A549 (cell line): ENCODE data around the gene EML1. TPM values are rescaled to one million over a fixed set of nuclear protein-coding genes. Genes with fewer than 3 reads are reported as not detected.

Source experiments
- ATAC-seq, 2 experiments: fragments of 200-7000 bp in 1 of 2; fragments of >200 bp in 1 of 2; cut with Nextera tagmentation in 1 of 2; cut with Tn5 transposase in 1 of 2; 3 replicates each; pipeline versions ENCODE4 v1.8.0 to v1.9.1; 2018 to 2020; ENCODE audit warnings: mild to moderate bottlenecking in 1 of 2, moderate library complexity in 1 of 2
- CTCF ChIA-PET: fragments of 300-600 bp; sonication (Branson Sonifier 250); formaldehyde crosslinking; extraction: SDS; loops from one replicate; lab custom pipeline; 2021; ENCODE audit warnings: antibody characterized with exemption, inconsistent platforms; lab: Yijun Ruan, JAX
- POLR2A ChIA-PET: fragments of 350-600 bp; formaldehyde crosslinking; extraction: SDS; loops from one replicate; lab custom pipeline; 2021; ENCODE audit warnings: antibody characterized with exemption, inconsistent platforms; lab: Yijun Ruan, JAX
- DNase-seq, 2 experiments: peaks; one replicate each; pipeline versions ENCODE4 v3.0.0 to v3.0.0-alpha.2; 2011 to 2016; ENCODE audit warnings: low read depth in 1 of 2, low spot score in 1 of 2
- FAIRE-seq: peaks from 2 replicates; lab custom pipeline; 2011; peaks lifted over from hg19 to GRCh38; lab: Jason Lieb, UNC
- H3K27ac ChIP-seq, 2 experiments: fragments of >200 bp; sonication (Bioruptor Twin); formaldehyde crosslinking; 3 replicates each; pipeline ENCODE4 v1.5.1; 2016 to 2017
- H3K4me1 ChIP-seq: fragments of >200 bp; sonication (Bioruptor Twin); formaldehyde crosslinking; 3 replicates; pipeline ENCODE4 v1.6.1; 2016
- H3K4me2 ChIP-seq: fragments of >200 bp; sonication (Bioruptor Twin); formaldehyde crosslinking; 3 replicates; pipeline ENCODE4 v1.6.1; 2016
- H3K4me3 ChIP-seq: fragments of >200 bp; sonication (Bioruptor Twin); formaldehyde crosslinking; 3 replicates; pipeline ENCODE4 v1.5.1; 2016
- H3K9me3 ChIP-seq: fragments of >200 bp; sonication (Bioruptor Twin); formaldehyde crosslinking; 3 replicates; pipeline ENCODE4 v1.6.1; 2016
- ATOH8 ChIP-seq: fragments of 250-450 bp; sonication (Bioruptor Pico); IDR thresholded peaks from 2 replicates; pipeline ENCODE4 v1.5.0; 2020; ENCODE audit warnings: low read depth, mild to moderate bottlenecking, moderate library complexity
- BHLHE40 ChIP-seq: IDR thresholded peaks from 2 replicates; pipeline ENCODE4 v1.6.1; 2012; ENCODE audit warnings: low read depth, low read length, inconsistent platforms
- CBX8 ChIP-seq: fragments of 200-600 bp; sonication (generic); IDR thresholded peaks from 2 replicates; pipeline ENCODE4 v1.6.1; 2016
- CHD2 ChIP-seq: fragments of 150-350 bp; IDR thresholded peaks from 2 replicates; pipeline ENCODE4 v1.6.1; 2014; ENCODE audit warnings: low read length; ENCODE audit not compliant: partially characterized antibody
- FOSL2 ChIP-seq, 2 experiments: fragments of 450-650 bp in 1 of 2; fragments of >200 bp in 1 of 2; sonication (Bioruptor Twin) in 1 of 2; formaldehyde crosslinking; IDR thresholded peaks; 2 replicates each; pipeline versions ENCODE4 v1.5.0 to v1.6.1; 2016 to 2020; ENCODE audit warnings: mild to moderate bottlenecking in 1 of 2, moderate library complexity in 1 of 2
- GATA3 ChIP-seq: IDR thresholded peaks from 2 replicates; pipeline ENCODE4 v1.6.1; 2012; ENCODE audit warnings: borderline replicate concordance
- HOXA7 ChIP-seq: fragments of 250-450 bp; sonication (Bioruptor Pico); IDR thresholded peaks from 2 replicates; pipeline ENCODE4 v1.5.0; 2020; ENCODE audit warnings: mild to moderate bottlenecking, moderate library complexity
- HOXB13 ChIP-seq: fragments of 250-450 bp; sonication (Bioruptor Pico); IDR thresholded peaks from 2 replicates; pipeline ENCODE4 v1.5.0; 2020; ENCODE audit warnings: low read depth, mild to moderate bottlenecking, moderate library complexity
- HOXB5 ChIP-seq: fragments of 250-450 bp; sonication (Bioruptor Pico); IDR thresholded peaks from 2 replicates; pipeline ENCODE4 v1.5.0; 2020; ENCODE audit warnings: mild to moderate bottlenecking, moderate library complexity
- JUN ChIP-seq, 2 experiments: fragments of >200 bp; sonication (Bioruptor Twin); formaldehyde crosslinking; IDR thresholded peaks; 2 replicates in 1 of 2; 3 replicates in 1 of 2; pipeline ENCODE4 v1.6.1; 2016 to 2017
- MAFK ChIP-seq: fragments of 450-650 bp; IDR thresholded peaks from 2 replicates; pipeline ENCODE4 v1.6.1; 2014; ENCODE audit not compliant: partially characterized antibody
- NPAS2 ChIP-seq: fragments of 250-450 bp; sonication (Bioruptor Pico); IDR thresholded peaks from 2 replicates; pipeline ENCODE4 v1.8.0; 2022; ENCODE audit warnings: mild to moderate bottlenecking, moderate library complexity, borderline replicate concordance
- PHF8 ChIP-seq: fragments of 200-600 bp; sonication (generic); IDR thresholded peaks from 2 replicates; pipeline ENCODE4 v1.6.1; 2016; ENCODE audit warnings: low read depth, mild to moderate bottlenecking, antibody characterized with exemption, moderate library complexity, borderline replicate concordance
- POLR2AphosphoS2 ChIP-seq: conservative IDR thresholded peaks from 2 replicates; pipeline ENCODE4 v1.6.1; 2012; ENCODE audit warnings: low read length, improper control_type of control experiment, inconsistent platforms
- RAD21 ChIP-seq, 2 experiments: fragments of >200 bp in 1 of 2; sonication (Bioruptor Twin) in 1 of 2; formaldehyde crosslinking in 1 of 2; IDR thresholded peaks in 1 of 2; conservative IDR thresholded peaks in 1 of 2; 2 replicates in 1 of 2; 3 replicates in 1 of 2; pipeline ENCODE4 v1.6.1; 2012 to 2018; ENCODE audit warnings: inconsistent platforms in 1 of 2
- RARB ChIP-seq: fragments of 250-450 bp; sonication (Bioruptor Pico); IDR thresholded peaks from 2 replicates; pipeline ENCODE4 v1.8.0; 2021; ENCODE audit warnings: mild to moderate bottlenecking, moderate library complexity
- RFX5 ChIP-seq: fragments of 450-650 bp; IDR thresholded peaks from 2 replicates; pipeline ENCODE4 v1.7.1; 2014; ENCODE audit warnings: antibody characterized with exemption, mild to moderate bottlenecking, moderate library complexity
- RNF2 ChIP-seq: fragments of 200-600 bp; sonication (generic); IDR thresholded peaks from 2 replicates; pipeline ENCODE4 v1.6.1; 2016; ENCODE audit warnings: low read depth, mild to moderate bottlenecking, antibody characterized with exemption, moderate library complexity, borderline replicate concordance
- SREBF2 ChIP-seq: fragments of 450-650 bp; IDR thresholded peaks from 2 replicates; pipeline ENCODE4 v1.6.1; 2014; ENCODE audit warnings: mild to moderate bottlenecking, moderate library complexity
- WGBS: methylation state at CpG from one replicate; pipeline ENCODE4 v1.1.6; 2017; ENCODE audit errors: missing lambda C conversion rate; 5-methylcytosine and 5-hydroxymethylcytosine counted together
- polyA plus RNA-seq, 4 experiments: library from polyadenylated mRNA; depleted of rRNA in 3 of 4; stranded (reverse); fragments of >200 nt; fragmentation: RNase III in 1 of 4; extraction: RNeasy Plus Mini Kit Qiagen cat#74134 plus additional on column Dnase treatment in 1 of 4; gene quantifications; 2 replicates in 3 of 4; 3 replicates in 1 of 4; pipeline ENCODE4 v1.2.3, GENCODE V29; 2011 to 2017
- TF ChIP-seq, protein P1 (sequence below): IDR thresholded peaks from 2 replicates; pipeline ENCODE4 v1.6.1; 2012; ENCODE audit warnings: low read depth, borderline replicate concordance
- TF ChIP-seq, protein P2 (sequence below): fragments of 450-650 bp; IDR thresholded peaks from 2 replicates; pipeline ENCODE4 v1.6.1; 2014; ENCODE audit warnings: antibody characterized with exemption
- TF ChIP-seq, protein P3 (sequence below): IDR thresholded peaks from 2 replicates; pipeline ENCODE4 v1.6.1; 2012
- TF ChIP-seq, protein P4 (sequence below): fragments of 200-600 bp; sonication (generic); IDR thresholded peaks from 2 replicates; pipeline ENCODE4 v1.6.1; 2016; ENCODE audit warnings: antibody characterized with exemption, mild to moderate bottlenecking, moderate library complexity
- TF ChIP-seq, protein P5 (sequence below): fragments of 150-350 bp; IDR thresholded peaks from 2 replicates; pipeline ENCODE4 v1.6.1; 2014; ENCODE audit warnings: low read depth, mild to moderate bottlenecking, low read length
- TF ChIP-seq, protein P6 (sequence below): IDR thresholded peaks from 2 replicates; pipeline ENCODE4 v1.6.1; 2012

EML1 gene
- polyA plus RNA-seq, 2 of the 4 experiments (the other 2 are of a cell fraction): 29.7 to 30.8 TPM

GRCh38 chr14:99763527-99764221 lies 29.5 kb upstream of the EML1 start:
- Histone ChIP-seq H3K9me3 (no peaks in the 10 kb centered on the region), H3K4me3 (no peak overlapping the region), H3K27ac (no peak overlapping the region), H3K4me1 (peaks cover 10% of the 10 kb centered on the region), H3K4me2 (no peak overlapping the region)
- FAIRE-seq (no peak), DNase-seq (no peak), ATAC-seq (no peak)
- ChIA-PET CTCF (interaction anchor here (0.5 to 20.7 kb wide), 7 partner anchors 10 to 76 kb away, joined by 3 to 263 read pairs (median 4); no protein-coding TSS in a partner anchor), POLR2A (no interaction called here)
- no peak for TF ChIP-seq CHD2
- TF ChIP-seq RARB (CRISPR knock-in tag): no peak
- TF ChIP-seq POLR2AphosphoS2: no peak
- no peak for TF ChIP-seq FOSL2 (IDR thresholded peaks at IDR 0.05)
- TF ChIP-seq FOSL2 (CRISPR knock-in tag; IDR thresholded peaks at IDR 0.05): no peak
- no peak for TF ChIP-seq MAFK
- no peak for TF ChIP-seq BHLHE40
- TF ChIP-seq, protein P1, sequence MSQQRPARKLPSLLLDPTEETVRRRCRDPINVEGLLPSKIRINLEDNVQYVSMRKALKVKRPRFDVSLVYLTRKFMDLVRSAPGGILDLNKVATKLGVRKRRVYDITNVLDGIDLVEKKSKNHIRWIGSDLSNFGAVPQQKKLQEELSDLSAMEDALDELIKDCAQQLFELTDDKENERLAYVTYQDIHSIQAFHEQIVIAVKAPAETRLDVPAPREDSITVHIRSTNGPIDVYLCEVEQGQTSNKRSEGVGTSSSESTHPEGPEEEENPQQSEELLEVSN: no peak
- TF ChIP-seq HOXA7 (CRISPR knock-in tag): no peak
- TF ChIP-seq JUN (IDR thresholded peaks at IDR 0.05): no peak
- TF ChIP-seq RAD21 (conservative IDR thresholded peaks at IDR 0.05 in 1 of 2, IDR thresholded peaks at IDR 0.05 in 1 of 2): no peak
- TF ChIP-seq, protein P2, sequence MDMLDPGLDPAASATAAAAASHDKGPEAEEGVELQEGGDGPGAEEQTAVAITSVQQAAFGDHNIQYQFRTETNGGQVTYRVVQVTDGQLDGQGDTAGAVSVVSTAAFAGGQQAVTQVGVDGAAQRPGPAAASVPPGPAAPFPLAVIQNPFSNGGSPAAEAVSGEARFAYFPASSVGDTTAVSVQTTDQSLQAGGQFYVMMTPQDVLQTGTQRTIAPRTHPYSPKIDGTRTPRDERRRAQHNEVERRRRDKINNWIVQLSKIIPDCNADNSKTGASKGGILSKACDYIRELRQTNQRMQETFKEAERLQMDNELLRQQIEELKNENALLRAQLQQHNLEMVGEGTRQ: no peak
- TF ChIP-seq RFX5: no peak
- TF ChIP-seq HOXB5 (CRISPR knock-in tag): no peak
- no peak for TF ChIP-seq GATA3
- no peak for TF ChIP-seq RNF2
- no peak for TF ChIP-seq CBX8
- no peak for TF ChIP-seq PHF8
- no peak for TF ChIP-seq NPAS2 (CRISPR knock-in tag)
- 77% methylated on average over 13 of the region's 13 CpGs for WGBS

GRCh38 chr14:99764222-99764706 lies 28.9 kb upstream of the EML1 start:
- DNase-seq (no peak), FAIRE-seq (no peak), ATAC-seq (no peak)
- H3K4me1 ChIP-seq: peaks cover 4% of the 10 kb centered on the region; the same call in 2 of the 3 replicates
- TF ChIP-seq, protein P3, sequence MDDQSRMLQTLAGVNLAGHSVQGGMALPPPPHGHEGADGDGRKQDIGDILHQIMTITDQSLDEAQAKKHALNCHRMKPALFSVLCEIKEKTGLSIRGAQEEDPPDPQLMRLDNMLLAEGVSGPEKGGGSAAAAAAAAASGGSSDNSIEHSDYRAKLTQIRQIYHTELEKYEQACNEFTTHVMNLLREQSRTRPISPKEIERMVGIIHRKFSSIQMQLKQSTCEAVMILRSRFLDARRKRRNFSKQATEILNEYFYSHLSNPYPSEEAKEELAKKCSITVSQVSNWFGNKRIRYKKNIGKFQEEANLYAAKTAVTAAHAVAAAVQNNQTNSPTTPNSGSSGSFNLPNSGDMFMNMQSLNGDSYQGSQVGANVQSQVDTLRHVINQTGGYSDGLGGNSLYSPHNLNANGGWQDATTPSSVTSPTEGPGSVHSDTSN: no peak
- no peak for TF ChIP-seq PHF8
- no peak for TF ChIP-seq SREBF2
- TF ChIP-seq, protein P4, sequence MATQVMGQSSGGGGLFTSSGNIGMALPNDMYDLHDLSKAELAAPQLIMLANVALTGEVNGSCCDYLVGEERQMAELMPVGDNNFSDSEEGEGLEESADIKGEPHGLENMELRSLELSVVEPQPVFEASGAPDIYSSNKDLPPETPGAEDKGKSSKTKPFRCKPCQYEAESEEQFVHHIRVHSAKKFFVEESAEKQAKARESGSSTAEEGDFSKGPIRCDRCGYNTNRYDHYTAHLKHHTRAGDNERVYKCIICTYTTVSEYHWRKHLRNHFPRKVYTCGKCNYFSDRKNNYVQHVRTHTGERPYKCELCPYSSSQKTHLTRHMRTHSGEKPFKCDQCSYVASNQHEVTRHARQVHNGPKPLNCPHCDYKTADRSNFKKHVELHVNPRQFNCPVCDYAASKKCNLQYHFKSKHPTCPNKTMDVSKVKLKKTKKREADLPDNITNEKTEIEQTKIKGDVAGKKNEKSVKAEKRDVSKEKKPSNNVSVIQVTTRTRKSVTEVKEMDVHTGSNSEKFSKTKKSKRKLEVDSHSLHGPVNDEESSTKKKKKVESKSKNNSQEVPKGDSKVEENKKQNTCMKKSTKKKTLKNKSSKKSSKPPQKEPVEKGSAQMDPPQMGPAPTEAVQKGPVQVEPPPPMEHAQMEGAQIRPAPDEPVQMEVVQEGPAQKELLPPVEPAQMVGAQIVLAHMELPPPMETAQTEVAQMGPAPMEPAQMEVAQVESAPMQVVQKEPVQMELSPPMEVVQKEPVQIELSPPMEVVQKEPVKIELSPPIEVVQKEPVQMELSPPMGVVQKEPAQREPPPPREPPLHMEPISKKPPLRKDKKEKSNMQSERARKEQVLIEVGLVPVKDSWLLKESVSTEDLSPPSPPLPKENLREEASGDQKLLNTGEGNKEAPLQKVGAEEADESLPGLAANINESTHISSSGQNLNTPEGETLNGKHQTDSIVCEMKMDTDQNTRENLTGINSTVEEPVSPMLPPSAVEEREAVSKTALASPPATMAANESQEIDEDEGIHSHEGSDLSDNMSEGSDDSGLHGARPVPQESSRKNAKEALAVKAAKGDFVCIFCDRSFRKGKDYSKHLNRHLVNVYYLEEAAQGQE: no peak
- no peak for TF ChIP-seq HOXB13 (CRISPR knock-in tag)
- TF ChIP-seq, protein P5, sequence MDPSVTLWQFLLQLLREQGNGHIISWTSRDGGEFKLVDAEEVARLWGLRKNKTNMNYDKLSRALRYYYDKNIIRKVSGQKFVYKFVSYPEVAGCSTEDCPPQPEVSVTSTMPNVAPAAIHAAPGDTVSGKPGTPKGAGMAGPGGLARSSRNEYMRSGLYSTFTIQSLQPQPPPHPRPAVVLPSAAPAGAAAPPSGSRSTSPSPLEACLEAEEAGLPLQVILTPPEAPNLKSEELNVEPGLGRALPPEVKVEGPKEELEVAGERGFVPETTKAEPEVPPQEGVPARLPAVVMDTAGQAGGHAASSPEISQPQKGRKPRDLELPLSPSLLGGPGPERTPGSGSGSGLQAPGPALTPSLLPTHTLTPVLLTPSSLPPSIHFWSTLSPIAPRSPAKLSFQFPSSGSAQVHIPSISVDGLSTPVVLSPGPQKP: no peak
- TF ChIP-seq RAD21 (conservative IDR thresholded peaks at IDR 0.05 in 1 of 2, IDR thresholded peaks at IDR 0.05 in 1 of 2): no peak
- TF ChIP-seq POLR2AphosphoS2: no peak
- no peak for TF ChIP-seq ATOH8 (CRISPR knock-in tag)
- TF ChIP-seq, protein P6, sequence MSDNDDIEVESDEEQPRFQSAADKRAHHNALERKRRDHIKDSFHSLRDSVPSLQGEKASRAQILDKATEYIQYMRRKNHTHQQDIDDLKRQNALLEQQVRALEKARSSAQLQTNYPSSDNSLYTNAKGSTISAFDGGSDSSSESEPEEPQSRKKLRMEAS: no peak
- H3K4me3 ChIP-seq: no peak overlapping the region
- no peak overlapping the region for H3K4me2 ChIP-seq
- ChIA-PET POLR2A (no interaction called here), CTCF (interaction anchor here (0.5 to 1.7 kb wide), 6 partner anchors 13 to 77 kb away, joined by 3 to 6 read pairs (median 4); no protein-coding TSS in a partner anchor)
- WGBS: 82% methylated on average over 11 of the region's 11 CpGs
- no peak overlapping the region for H3K27ac ChIP-seq
- H3K9me3 ChIP-seq: no peaks in the 10 kb centered on the region
